ENCODE results near the gene OPHN1. TPM values are rescaled to one million over a fixed set of nuclear protein-coding genes. Genes with fewer than 3 reads are reported as not detected.
"Not testable (repeated sequence)": the region's sequence is repeated elsewhere in the genome, so short reads cannot be mapped to it uniquely, and the experiment has no call there.

Gene OPHN1
- total RNA-seq, 1 donor from 2014 or later, result 3.7 TPM

DNA sequence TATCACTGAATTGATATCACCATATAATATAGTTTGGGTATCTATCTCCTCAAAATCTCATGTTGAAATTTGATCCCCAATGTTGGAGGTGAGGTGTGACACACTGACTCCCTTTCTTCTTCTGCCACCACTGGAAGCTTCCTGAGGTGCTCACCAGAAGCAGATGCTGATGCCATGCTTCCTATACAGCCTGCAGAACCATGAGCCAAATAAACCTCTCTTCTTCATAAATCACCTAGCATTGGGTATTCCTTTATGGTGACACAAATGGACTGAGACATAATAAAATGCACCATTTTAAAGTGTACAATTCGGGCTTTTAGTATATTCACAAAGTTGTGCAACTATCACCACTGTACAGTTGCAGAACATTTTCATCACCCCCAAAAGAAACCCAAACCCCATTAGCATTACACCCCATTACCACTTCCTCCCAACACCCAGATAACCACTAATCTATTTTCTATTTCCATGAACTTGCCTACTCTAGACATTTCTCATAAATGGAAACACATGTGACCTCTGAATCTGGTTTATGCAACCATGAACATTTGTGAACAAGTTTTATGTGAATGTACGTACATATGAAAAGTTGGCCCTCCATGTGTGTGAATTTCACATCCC, 148.9 kb downstream of the OPHN1 start:
- TF ChIP-seq, protein P1, sequence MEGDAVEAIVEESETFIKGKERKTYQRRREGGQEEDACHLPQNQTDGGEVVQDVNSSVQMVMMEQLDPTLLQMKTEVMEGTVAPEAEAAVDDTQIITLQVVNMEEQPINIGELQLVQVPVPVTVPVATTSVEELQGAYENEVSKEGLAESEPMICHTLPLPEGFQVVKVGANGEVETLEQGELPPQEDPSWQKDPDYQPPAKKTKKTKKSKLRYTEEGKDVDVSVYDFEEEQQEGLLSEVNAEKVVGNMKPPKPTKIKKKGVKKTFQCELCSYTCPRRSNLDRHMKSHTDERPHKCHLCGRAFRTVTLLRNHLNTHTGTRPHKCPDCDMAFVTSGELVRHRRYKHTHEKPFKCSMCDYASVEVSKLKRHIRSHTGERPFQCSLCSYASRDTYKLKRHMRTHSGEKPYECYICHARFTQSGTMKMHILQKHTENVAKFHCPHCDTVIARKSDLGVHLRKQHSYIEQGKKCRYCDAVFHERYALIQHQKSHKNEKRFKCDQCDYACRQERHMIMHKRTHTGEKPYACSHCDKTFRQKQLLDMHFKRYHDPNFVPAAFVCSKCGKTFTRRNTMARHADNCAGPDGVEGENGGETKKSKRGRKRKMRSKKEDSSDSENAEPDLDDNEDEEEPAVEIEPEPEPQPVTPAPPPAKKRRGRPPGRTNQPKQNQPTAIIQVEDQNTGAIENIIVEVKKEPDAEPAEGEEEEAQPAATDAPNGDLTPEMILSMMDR (conservative IDR thresholded peaks at IDR 0.05; ENCODE audit: low read depth, low read length), result no peak
- no peak overlapping the region for H3K4me3 ChIP-seq (ENCODE audit: low read depth, low read length)
- no peak for DNase-seq (ENCODE audit: low read depth)

DNA sequence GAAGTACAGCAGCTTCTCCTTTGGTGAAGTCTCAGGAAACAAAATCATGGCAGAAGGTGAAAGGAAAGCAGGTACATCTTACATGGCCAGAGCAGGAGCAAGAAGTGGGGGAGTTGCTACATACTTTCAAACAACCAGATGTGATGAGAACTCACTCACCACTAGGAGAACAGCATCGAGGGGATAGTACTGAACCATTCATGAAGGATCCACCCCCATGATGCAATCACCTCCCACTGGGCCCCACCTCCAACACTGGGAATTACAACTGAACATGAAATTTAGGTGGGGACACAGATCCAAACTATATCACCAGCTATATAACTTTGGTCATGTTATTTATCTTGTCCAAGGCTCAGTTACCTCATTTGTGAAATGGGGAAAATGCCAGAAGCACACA, 159.4 kb downstream of the OPHN1 start:
- TF ChIP-seq, protein P1 (conservative IDR thresholded peaks at IDR 0.05; ENCODE audit: low read depth, low read length), result no peak
- no peak overlapping the region for H3K4me3 ChIP-seq (ENCODE audit: low read depth, low read length)
- DNase-seq (ENCODE audit: low read depth), result no peak

DNA sequence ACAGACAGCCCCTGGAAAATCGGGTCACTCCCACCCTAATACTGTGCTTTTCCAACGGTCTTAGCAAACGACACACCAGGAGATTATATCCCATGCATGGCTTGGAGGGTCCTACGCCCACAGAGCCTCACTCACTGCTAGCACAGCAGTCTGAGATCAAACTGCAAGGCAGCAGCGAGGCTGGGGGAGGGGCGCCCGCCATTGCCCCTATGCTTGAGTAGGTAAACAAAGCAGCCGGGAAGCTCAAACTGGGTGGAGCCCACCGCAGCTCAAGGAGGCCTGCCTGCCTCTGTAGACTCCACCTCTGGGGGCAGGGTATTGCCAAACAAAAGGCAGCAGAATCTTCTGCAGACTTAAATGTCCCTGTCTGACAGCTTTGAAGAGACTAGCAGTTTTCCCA, 168.5 kb downstream of the OPHN1 start:
- not testable (repeated sequence) for H3K4me3 ChIP-seq (ENCODE audit: low read depth, low read length); DNase-seq (ENCODE audit: low read depth)

DNA sequence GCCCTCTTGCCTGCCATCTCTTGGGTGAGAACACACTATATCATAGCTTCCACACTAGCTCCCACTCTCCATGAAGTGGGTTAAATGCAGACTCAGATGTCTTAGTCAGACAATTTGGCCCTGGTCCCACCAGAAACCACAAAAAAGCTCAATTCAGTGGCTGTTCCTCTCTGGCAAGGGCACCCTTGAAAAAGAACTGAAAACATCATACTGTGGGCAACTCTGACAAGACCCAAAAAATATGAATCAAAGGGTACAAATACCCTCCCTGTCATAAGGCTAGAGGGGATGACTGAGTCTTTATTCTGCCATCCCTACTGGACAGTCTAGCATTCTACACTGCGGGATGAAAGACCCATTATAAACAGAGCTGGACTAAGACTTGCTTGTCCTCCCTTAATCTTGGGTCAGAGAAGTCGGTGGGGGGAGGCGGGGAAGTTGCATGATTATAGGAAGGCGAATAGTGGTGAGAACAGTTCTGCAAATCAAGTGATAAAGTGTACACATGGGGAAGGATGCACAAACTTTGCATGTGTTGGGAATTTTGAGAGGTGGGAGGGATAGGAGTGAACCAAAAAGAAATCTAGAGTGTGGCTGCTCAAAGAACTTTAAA, 172.1 kb downstream of the OPHN1 start:
- TF ChIP-seq, protein P1 (conservative IDR thresholded peaks at IDR 0.05; ENCODE audit: low read depth, low read length), result no peak
- H3K4me3 ChIP-seq (ENCODE audit: low read depth, low read length), result no peak overlapping the region
- no peak for DNase-seq (ENCODE audit: low read depth)

DNA sequence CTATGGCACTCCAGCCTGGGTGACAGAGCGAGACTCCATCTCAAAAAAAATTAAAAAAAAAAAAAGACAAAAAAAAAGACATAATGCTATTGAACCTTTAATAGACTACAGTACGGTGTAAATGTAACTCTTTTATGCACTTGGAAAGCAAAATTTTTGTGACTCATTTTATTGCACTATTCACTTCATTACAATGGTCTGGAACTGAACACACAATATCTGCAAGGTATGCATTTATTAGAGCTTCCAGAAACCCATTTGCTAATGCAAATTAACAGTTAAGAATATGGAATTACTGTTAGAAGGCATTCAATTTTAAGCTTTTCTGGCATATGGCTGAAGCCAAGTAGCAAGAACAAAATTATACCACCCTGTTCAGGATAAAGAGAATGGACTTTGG, 176.3 kb downstream of the OPHN1 start:
- TF ChIP-seq, protein P1 (conservative IDR thresholded peaks at IDR 0.05; ENCODE audit: low read depth, low read length), result no peak
- no peak for DNase-seq (ENCODE audit: low read depth)

DNA sequence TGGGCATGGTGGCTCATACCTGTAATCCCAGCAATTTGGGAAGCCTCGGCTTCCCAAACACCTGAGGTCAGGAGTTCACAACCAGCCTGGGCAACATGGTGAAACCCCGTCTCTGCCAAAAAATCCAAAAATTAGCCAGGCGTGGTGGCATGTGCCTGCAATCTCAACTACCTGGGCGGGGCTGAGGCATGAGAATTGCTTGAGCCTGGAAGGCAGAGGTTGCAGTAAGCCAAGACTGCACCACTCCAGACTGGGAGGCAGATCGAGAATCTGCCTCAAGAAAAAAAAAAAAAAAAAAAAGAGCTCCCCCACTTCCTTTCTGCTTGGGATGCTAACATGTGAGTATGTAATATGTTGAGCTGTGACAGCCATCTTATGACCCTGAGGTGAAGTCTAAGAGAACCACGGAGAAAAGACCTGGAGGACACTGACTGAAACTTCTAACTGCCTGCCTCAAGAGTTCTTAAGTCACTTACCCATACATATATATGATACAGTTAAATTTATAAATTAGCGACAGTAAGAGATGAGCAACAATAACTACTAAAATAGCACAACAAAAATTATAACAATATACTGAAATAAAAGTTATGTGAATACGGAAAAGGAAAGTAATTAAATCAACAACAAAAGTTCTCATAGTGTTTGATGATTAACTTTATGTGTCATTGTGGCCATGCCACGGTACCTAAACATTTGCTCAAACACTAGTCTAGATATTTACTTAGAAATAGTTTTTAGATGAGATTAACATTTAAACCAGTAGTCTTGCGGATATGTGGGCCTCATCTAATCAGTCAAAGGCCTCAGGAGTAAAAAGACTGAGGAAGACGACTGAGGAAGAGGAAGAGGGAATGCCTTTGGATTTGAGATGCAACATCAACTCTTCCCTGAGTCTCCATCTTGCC, 178.3 kb downstream of the OPHN1 start:
- DNase-seq (ENCODE audit: low read depth), result no peak
- TF ChIP-seq, protein P1 (conservative IDR thresholded peaks at IDR 0.05; ENCODE audit: low read depth, low read length), result no peak

More for the DNA sequence above, 176.3 kb downstream of the OPHN1 start:
- no peak overlapping the region for H3K4me3 ChIP-seq (ENCODE audit: low read depth, low read length)

DNA sequence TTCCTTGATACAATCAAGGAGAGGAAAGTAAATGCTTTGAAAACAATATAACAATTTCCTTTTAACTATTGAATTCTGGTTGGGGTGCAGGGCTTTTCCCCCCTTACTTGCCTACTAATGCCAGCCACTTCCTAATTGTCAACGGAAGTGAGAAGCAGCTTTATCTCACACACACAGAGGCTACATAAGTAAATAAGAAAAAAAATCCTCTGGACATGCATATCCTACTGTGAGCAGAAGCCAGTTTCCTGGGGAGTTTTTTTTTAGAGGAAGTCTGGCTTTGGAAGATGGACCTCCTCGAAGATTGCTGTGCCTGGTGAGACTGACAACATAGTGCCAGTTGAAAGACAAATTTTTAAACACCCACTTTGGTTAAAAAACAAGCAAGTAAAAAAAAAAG, 180.6 kb downstream of the OPHN1 start:
- DNase-seq (ENCODE audit: low read depth), result no peak
- TF ChIP-seq, protein P1 (conservative IDR thresholded peaks at IDR 0.05; ENCODE audit: low read depth, low read length), result no peak
- no peak overlapping the region for H3K4me3 ChIP-seq (ENCODE audit: low read depth, low read length)

More for the DNA sequence above, 178.3 kb downstream of the OPHN1 start:
- no peak overlapping the region for H3K4me3 ChIP-seq (ENCODE audit: low read depth, low read length)

Measured in epithelial cell of proximal tubule (primary cell).